HUES6 (cell line): Measurements from ENCODE around the gene MTCL3.

Experiments
- H3K27ac ChIP-seq: 2 replicates; pipeline ENCODE4 v1.7.0; 2013; ENCODE audit warnings: low read depth, mild to moderate bottlenecking, low read length, inconsistent platforms
- H3K27me3 ChIP-seq: 2 replicates; pipeline ENCODE4 v1.6.1; 2013; ENCODE audit warnings: low read length; ENCODE audit not compliant: control insufficient read depth, insufficient read depth
- H3K36me3 ChIP-seq: 2 replicates; pipeline ENCODE4 v1.6.1; 2013; ENCODE audit warnings: low read length; ENCODE audit not compliant: control insufficient read depth, insufficient read depth
- H3K4me1 ChIP-seq: 2 replicates; pipeline ENCODE4 v1.6.1; 2013; ENCODE audit warnings: low read length; ENCODE audit not compliant: control insufficient read depth, insufficient read depth
- H3K4me3 ChIP-seq: 2 replicates; pipeline ENCODE4 v1.5.1; 2013; ENCODE audit warnings: low read depth, low read length
- H3K9ac ChIP-seq: one replicate; pipeline ENCODE4 v1.6.1; 2013; ENCODE audit warnings: mild to moderate bottlenecking, low read length
- H3K9me3 ChIP-seq: 2 replicates; pipeline ENCODE4 v1.6.1; 2013; ENCODE audit warnings: low read depth, low read length; ENCODE audit not compliant: control insufficient read depth, insufficient read depth

Gene MTCL3

DNA sequence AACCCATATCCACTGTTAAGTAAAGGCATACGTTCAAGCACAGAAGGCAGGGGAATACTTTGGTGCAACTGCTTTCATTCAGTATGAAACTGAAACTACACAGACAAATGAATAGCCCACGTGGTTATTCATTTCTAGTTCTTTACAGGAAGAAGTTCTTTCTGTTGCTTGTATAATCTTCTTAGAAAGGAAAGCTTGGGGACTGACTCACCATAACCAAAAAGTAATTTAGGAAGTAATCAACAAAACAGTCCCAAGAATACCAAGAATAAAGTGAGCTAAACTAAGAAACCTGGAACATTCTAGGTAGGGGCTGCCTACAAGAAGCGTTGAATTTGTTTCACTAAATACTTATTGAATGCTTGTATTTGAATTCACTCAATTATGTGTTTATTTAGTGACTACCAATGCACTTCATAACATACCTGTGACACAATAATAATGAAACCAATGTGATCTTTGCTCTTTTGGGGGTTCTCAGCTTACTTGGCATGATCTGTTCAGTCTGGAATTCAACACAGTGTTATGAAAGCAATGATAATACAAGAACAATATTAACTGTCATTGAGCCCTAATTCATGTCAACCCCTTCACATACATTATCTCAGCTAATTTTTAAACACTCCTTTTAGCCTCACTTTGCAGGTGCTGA is 34.8 kb downstream of the MTCL3 start:
- H3K4me1 ChIP-seq, result peaks cover 46% of the 10 kb centered on the region
- no peak overlapping the region for H3K4me3 ChIP-seq
- H3K27ac ChIP-seq, result peak overlapping the region; percentile 73; the same call in 1 of the 2 replicates
- H3K9ac ChIP-seq, result peak overlapping the region; percentile 40
- H3K27me3 ChIP-seq, result no peaks in the 10 kb centered on the region
- no peaks in the 10 kb centered on the region; the same call in 1 of the 2 replicates for H3K36me3 ChIP-seq
- no peaks in the 10 kb centered on the region for H3K9me3 ChIP-seq

DNA sequence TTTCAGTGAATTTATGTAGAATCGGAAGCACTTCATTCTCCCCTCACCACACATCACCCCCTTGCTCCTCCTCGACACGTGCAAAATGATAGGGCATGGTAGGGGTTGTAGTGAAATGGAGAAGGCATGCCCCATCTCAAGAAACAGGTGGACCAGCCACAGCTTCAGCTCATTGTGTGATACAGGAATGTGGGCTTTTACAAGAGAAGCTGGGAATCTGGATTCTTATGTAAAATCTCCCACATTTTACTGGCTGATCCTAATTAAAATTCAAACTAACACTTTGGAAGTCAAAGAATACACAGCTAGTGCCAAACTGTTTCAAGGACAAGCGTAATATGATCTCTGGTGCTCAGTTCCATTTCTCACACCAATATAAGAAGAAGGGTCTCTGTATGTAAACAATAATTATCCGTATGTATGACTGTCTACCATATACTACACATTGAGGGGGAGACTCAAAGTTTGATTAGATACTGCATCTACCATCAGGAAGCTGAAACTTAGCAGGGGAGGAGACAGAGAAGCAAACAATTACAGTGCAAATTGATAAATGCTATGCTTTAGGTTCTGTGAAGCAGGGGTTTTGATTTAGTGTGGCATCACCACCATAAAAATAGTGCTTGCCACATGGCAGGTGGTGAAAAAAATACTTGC is 35.6 kb downstream of the MTCL3 start:
- H3K36me3 ChIP-seq, result no peaks in the 10 kb centered on the region; the same call in 1 of the 2 replicates
- no peaks in the 10 kb centered on the region for H3K9me3 ChIP-seq
- peak overlapping the region; percentile 73 for H3K27ac ChIP-seq
- H3K4me1 ChIP-seq, result peaks cover 46% of the 10 kb centered on the region
- no peaks in the 10 kb centered on the region for H3K27me3 ChIP-seq
- peak overlapping the region; percentile 33 for H3K4me3 ChIP-seq
- peak overlapping the region; percentile 40 for H3K9ac ChIP-seq

- peak overlapping the region; percentile 3; the same call in 1 of the 2 replicates for H3K27ac ChIP-seq
- no peak overlapping the region for H3K9ac ChIP-seq
- H3K4me1 ChIP-seq, result peaks cover 46% of the 10 kb centered on the region
These were observed 36.8 kb downstream of the MTCL3 start for GRCh38 chr6:127482325-127482724.

GRCh38 chr6:127481628-127482027 is 37.5 kb downstream of the MTCL3 start:
- Histone ChIP-seq H3K27me3 (no peaks in the 10 kb centered on the region), H3K4me1 (peaks cover 41% of the 10 kb centered on the region), H3K27ac (no peak overlapping the region), H3K9ac (no peak overlapping the region), H3K36me3 (no peaks in the 10 kb centered on the region; the same call in 1 of the 2 replicates), H3K4me3 (no peak overlapping the region), H3K9me3 (no peaks in the 10 kb centered on the region)

More at GRCh38 chr6:127482325-127482724, 36.8 kb downstream of the MTCL3 start:
- no peaks in the 10 kb centered on the region for H3K9me3 ChIP-seq
- no peaks in the 10 kb centered on the region; the same call in 1 of the 2 replicates for H3K36me3 ChIP-seq
- H3K27me3 ChIP-seq, result no peaks in the 10 kb centered on the region
- H3K4me3 ChIP-seq, result no peak overlapping the region

DNA sequence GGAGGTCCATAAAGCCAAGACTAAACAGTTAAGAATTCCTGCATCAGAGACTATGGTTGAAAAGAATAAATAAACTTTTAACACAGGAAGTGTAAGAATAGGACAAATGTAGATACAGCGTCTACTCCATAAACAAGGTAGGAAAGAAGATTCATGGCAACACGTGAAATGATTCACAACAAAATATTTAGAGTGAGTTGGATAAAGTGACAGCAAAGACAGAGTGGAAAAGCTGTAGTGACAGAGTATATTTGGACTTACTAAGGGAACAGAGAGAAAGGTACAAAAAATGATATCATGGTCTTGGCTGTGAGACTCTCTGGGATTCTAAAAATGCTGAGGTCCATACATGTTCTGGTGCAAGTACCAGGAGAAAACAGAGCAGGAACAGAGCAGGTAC is 38.0 kb downstream of the MTCL3 start:
- Histone ChIP-seq H3K4me3 (no peak overlapping the region), H3K9ac (no peak overlapping the region), H3K36me3 (no peaks in the 10 kb centered on the region; the same call in 1 of the 2 replicates), H3K27ac (no peak overlapping the region), H3K4me1 (peaks cover 39% of the 10 kb centered on the region), H3K9me3 (no peaks in the 10 kb centered on the region), H3K27me3 (no peaks in the 10 kb centered on the region)

DNA sequence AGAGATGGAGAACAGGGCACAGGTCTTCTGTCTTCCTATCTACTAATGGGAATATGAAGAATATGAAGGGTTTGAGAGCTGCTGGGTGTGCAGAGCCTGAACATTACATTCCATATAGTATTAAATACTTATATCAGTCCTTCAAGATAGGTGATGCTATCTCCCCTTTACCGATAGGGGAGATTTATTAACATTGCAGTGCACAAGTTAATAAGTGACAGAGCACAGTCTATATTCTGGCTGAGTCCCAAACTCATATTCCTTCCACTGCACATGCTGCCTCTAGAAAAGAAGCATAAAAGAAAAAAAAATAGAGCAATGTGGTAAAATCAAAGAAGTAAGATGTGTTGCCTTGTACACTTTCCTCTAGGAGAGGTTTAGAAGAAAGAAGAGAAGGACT is 41.5 kb downstream of the MTCL3 start:
- Histone ChIP-seq H3K27ac (no peak overlapping the region), H3K4me3 (no peak overlapping the region), H3K36me3 (peaks cover 7% of the 10 kb centered on the region; the same call in 1 of the 2 replicates), H3K9me3 (no peaks in the 10 kb centered on the region; the same call in 1 of the 2 replicates), H3K9ac (no peak overlapping the region), H3K4me1 (peaks cover 13% of the 10 kb centered on the region), H3K27me3 (no peaks in the 10 kb centered on the region)

- Histone ChIP-seq H3K36me3 (peaks cover 7% of the 10 kb centered on the region; the same call in 1 of the 2 replicates), H3K27ac (no peak overlapping the region), H3K4me3 (no peak overlapping the region), H3K27me3 (no peaks in the 10 kb centered on the region), H3K9me3 (no peaks in the 10 kb centered on the region; the same call in 1 of the 2 replicates), H3K9ac (no peak overlapping the region), H3K4me1 (no peaks in the 10 kb centered on the region)
These were observed 43.3 kb downstream of the MTCL3 start for GRCh38 chr6:127475823-127476176.

GRCh38 chr6:127475135-127475822 is 43.9 kb downstream of the MTCL3 start:
- peaks cover 7% of the 10 kb centered on the region; the same call in 1 of the 2 replicates for H3K36me3 ChIP-seq
- H3K9me3 ChIP-seq, result no peaks in the 10 kb centered on the region; the same call in 1 of the 2 replicates
- H3K4me3 ChIP-seq, result no peak overlapping the region
- no peak overlapping the region for H3K27ac ChIP-seq
- no peak overlapping the region for H3K9ac ChIP-seq
- no peaks in the 10 kb centered on the region for H3K4me1 ChIP-seq
- no peaks in the 10 kb centered on the region for H3K27me3 ChIP-seq

GRCh38 chr6:127471379-127472255 is 47.5 kb downstream of the MTCL3 start:
- Histone ChIP-seq H3K36me3 (peaks cover 7% of the 10 kb centered on the region; the same call in 1 of the 2 replicates), H3K27ac (no peak overlapping the region), H3K9ac (no peak overlapping the region), H3K4me3 (no peak overlapping the region), H3K27me3 (no peaks in the 10 kb centered on the region), H3K4me1 (no peaks in the 10 kb centered on the region), H3K9me3 (no peaks in the 10 kb centered on the region; the same call in 1 of the 2 replicates)

DNA sequence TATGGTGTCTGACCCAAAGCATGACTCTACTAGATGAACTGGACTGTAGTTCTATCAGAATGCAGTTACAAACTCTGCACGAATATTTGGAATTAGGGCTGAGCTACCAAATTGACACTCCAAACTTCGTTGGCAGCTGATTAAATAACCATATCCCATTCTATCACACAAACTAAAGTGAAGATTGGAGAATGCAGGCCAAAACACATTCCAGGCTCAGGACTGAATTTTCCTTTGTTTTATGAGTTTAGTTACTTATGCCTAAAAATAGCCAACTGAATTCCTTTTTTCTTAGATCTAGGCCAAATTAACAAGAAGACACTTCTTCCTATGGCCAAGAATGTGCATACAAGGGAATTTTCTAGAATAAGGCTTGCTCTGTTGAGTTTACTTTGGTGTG is 50.2 kb downstream of the MTCL3 start:
- H3K36me3 ChIP-seq, result no peaks in the 10 kb centered on the region
- H3K9ac ChIP-seq, result no peak overlapping the region
- no peak overlapping the region for H3K27ac ChIP-seq
- no peaks in the 10 kb centered on the region for H3K4me1 ChIP-seq
- H3K9me3 ChIP-seq, result no peaks in the 10 kb centered on the region
- H3K4me3 ChIP-seq, result no peak overlapping the region
- H3K27me3 ChIP-seq, result no peaks in the 10 kb centered on the region
